Measurements from ENCODE around the gene MAP3K20. TPM values are rescaled to one million over a fixed set of nuclear protein-coding genes. Genes with fewer than 3 reads are reported as not detected.
A peak's percentile ranks its signal among the peaks of the same experiment; 100 is the strongest.

The MAP3K20 gene
- total RNA-seq, 2 experiments from 2014 or later = 15.6 to 16.0 TPM

DNA sequence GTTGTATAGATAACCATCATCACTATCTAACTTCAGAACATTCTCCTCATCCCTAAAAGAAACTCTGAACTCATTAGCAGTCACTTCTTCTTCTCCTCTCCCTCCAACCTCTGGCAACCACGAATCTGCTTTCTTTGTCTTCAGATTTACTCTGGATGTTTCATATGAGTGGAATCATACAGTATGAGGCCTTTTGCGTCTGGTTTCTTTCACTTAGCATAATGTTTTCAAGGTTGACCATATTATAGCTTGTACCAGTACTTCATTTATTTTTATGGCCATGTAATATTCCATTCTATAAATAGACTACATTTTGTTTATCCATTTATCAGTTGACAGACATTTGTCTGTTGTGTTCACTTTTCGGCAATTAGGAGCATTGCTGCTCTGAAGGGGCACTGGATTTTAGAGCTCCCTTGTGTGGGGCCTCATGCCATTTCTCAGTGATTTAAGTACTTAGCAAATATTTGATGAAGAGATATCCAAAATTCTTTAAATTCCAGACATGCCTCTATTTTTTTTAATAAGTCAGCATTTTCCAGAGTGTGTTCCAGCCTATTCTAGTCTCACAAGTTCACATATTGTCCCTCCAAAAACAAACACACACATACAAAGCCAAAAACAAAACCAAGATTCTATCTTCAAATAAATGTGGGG, 22.5 kb upstream of the MAP3K20 start:
- ChIA-PET POLR2A (no interaction called here), CTCF (no interaction called here)
- Mint-ChIP-seq H3K27me3 (ENCODE audit: low read depth) (peaks cover 22% of the 10 kb centered on the region), H3K4me1 (ENCODE audit: low read depth) (peaks cover 5% of the 10 kb centered on the region), H3K27ac (no peak overlapping the region), H3K4me3 (no peak overlapping the region), H3K36me3 (ENCODE audit: low read depth) (no peaks in the 10 kb centered on the region), H3K9me3 (ENCODE audit: insufficient read depth) (no peaks in the 10 kb centered on the region)
- ATAC-seq = no peak
- no peak for DNase-seq

DNA sequence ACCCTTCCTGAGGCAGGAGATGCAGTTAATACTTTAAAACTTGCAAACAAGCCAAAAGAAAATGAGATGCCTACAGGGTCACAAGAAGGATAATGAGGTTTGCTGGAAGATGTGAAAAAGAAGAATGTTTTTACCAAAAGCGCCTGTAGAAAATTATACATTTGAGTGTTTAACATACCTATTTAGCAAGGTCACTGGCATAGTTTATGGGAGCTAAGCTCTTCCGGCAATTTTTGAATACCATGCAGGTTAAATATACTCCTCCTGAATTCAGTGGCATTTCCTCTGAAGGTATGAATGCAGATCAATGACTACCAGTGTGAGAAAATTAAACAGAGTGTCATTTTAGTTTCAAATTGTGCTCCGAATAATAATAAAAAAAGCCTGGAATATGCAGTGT, 21.2 kb upstream of the MAP3K20 start:
- ATAC-seq (no peak), DNase-seq (no peak)
- H3K9me3 Mint-ChIP-seq (ENCODE audit: insufficient read depth) = no peaks in the 10 kb centered on the region
- no peaks in the 10 kb centered on the region for H3K4me1 Mint-ChIP-seq (ENCODE audit: low read depth)
- ChIA-PET POLR2A (no interaction called here), CTCF (no interaction called here)
- H3K27ac Mint-ChIP-seq = no peak overlapping the region
- no peak overlapping the region for H3K4me3 Mint-ChIP-seq
- no peaks in the 10 kb centered on the region for H3K36me3 Mint-ChIP-seq (ENCODE audit: low read depth)
- peaks cover 25% of the 10 kb centered on the region for H3K27me3 Mint-ChIP-seq (ENCODE audit: low read depth)

DNA sequence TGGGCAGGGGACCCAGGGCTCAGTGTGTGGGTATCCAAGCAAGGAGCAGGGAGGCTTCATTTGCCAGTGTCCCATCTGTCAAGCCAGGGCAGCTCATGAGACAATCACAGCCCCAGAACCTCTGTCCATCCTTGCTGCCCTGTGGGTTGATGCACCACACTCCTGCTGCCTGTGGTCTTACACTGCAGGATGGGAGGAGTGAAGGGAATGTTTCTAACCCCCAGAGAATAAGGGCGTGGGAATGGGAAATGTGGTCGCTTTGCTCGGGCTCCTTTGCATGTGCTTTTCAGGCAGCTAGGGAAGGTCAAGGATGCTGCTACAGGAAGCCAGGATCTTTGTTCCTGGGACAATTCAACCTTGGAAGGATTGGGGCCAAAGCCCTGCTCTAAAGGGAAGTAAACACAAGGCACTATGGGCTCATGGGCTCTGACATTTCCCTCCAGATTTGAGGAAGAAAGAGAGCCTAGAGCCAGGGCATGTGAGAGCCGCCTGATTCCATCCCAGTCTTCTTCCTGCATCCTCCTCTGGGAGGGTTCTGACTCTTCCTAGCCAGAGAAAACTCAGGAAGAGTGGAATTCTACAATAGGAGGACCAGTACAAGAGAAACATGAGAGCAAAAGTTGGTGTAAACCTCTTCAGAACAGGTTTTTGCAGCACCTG, 18.8 kb upstream of the MAP3K20 start:
- CTCF ChIA-PET = interaction anchor here (0.7 to 2.0 kb wide), 4 partner anchors 10 to 154 kb away, joined by 3 to 9 read pairs (median 6); no protein-coding TSS in a partner anchor
- H3K27me3 Mint-ChIP-seq (ENCODE audit: low read depth) = peaks cover 31% of the 10 kb centered on the region
- no peaks in the 10 kb centered on the region for H3K4me1 Mint-ChIP-seq (ENCODE audit: low read depth)
- H3K27ac Mint-ChIP-seq = no peak overlapping the region
- H3K9me3 Mint-ChIP-seq (ENCODE audit: insufficient read depth) = no peaks in the 10 kb centered on the region
- ATAC-seq = no peak
- H3K4me3 Mint-ChIP-seq = no peak overlapping the region
- no peak for DNase-seq
- H3K36me3 Mint-ChIP-seq (ENCODE audit: low read depth) = no peaks in the 10 kb centered on the region
- POLR2A ChIA-PET = no interaction called here

DNA sequence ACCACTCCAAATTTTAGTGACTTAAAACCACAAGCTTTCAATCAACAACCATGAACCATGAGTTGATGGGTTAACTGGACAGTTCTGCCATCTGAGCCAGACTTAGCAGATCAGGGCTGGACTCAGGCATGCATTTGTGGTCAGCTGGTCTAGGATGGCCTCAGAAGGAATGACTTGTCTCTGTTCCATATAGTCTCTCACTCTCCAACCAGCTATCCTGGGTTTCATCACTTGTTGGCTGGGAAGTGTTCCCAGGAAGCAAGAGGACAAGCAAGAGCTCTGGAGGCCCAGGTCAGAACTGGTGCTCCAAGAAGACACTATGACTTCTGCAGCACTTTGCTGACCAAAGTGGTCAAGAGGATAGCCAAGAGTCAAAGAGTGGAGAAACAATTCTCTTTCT, 17.5 kb upstream of the MAP3K20 start:
- Mint-ChIP-seq H3K27me3 (ENCODE audit: low read depth) (peaks cover 31% of the 10 kb centered on the region), H3K9me3 (ENCODE audit: insufficient read depth) (no peaks in the 10 kb centered on the region), H3K4me1 (ENCODE audit: low read depth) (no peaks in the 10 kb centered on the region), H3K27ac (no peak overlapping the region), H3K4me3 (no peak overlapping the region), H3K36me3 (ENCODE audit: low read depth) (no peaks in the 10 kb centered on the region)
- DNase-seq = no peak
- ChIA-PET POLR2A (no interaction called here), CTCF (interaction anchor here (1.5 to 2.0 kb wide), 3 partner anchors 11 to 152 kb away, joined by 4 to 9 read pairs (median 7); no protein-coding TSS in a partner anchor)
- no peak for ATAC-seq

DNA sequence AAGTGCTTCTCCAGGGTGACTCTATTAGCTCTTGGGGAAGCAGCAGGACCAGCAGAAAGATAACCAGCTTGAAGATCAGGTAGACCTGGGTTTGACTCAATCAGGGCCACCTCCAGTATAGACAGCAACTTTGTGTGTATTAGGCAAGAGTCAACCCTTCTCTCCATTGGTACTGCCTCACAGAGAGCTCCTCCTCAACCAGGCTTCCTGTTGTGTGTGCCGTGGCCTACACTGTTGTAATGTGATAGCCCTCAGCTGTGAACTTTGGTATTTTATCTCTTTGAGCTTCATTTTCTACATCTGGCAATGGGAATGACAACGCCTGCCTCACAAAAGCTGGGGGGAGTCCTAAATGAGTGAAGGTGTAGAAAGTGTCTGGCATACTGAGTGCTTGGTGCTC, 17.0 kb upstream of the MAP3K20 start:
- H3K27me3 Mint-ChIP-seq (ENCODE audit: low read depth) = peaks cover 27% of the 10 kb centered on the region
- CTCF ChIA-PET = interaction anchor here (1.5 to 2.0 kb wide), 3 partner anchors 12 to 152 kb away, joined by 4 to 9 read pairs (median 7); no protein-coding TSS in a partner anchor

DNA sequence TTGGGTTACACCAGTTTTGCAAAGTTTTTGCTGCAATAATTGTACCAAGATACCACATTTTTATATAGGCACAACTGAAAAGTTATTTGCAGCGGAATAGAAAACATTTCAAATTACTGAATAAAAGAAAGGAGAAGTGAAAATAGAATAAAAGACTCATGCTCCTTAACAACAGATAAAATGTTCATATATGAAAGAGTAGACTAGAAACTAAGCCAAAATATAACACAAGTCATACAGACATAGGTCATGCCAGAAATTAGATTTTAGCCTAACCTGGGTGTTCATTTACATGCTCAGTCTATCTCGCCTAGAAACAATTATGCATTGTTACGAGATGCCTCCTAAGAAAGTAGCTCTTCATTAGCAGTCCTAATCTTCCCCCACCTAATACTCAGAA, 16.4 kb upstream of the MAP3K20 start:
- Mint-ChIP-seq H3K4me1 (ENCODE audit: low read depth) (no peaks in the 10 kb centered on the region), H3K36me3 (ENCODE audit: low read depth) (no peaks in the 10 kb centered on the region), H3K27me3 (ENCODE audit: low read depth) (peaks cover 31% of the 10 kb centered on the region), H3K9me3 (ENCODE audit: insufficient read depth) (no peaks in the 10 kb centered on the region), H3K27ac (no peak overlapping the region), H3K4me3 (no peak overlapping the region)
- ChIA-PET CTCF (interaction anchor here (2.0 kb wide), 1 partner anchor 151 kb away, joined by 7 read pairs; no protein-coding TSS in a partner anchor), POLR2A (no interaction called here)
- ATAC-seq (no peak), DNase-seq (no peak)

More for the DNA sequence above, 17.0 kb upstream of the MAP3K20 start:
- Mint-ChIP-seq H3K9me3 (ENCODE audit: insufficient read depth) (no peaks in the 10 kb centered on the region), H3K27ac (no peak overlapping the region), H3K4me1 (ENCODE audit: low read depth) (no peaks in the 10 kb centered on the region), H3K4me3 (no peak overlapping the region), H3K36me3 (ENCODE audit: low read depth) (no peaks in the 10 kb centered on the region)
- ATAC-seq (no peak), DNase-seq (no peak)
- POLR2A ChIA-PET = no interaction called here

DNA sequence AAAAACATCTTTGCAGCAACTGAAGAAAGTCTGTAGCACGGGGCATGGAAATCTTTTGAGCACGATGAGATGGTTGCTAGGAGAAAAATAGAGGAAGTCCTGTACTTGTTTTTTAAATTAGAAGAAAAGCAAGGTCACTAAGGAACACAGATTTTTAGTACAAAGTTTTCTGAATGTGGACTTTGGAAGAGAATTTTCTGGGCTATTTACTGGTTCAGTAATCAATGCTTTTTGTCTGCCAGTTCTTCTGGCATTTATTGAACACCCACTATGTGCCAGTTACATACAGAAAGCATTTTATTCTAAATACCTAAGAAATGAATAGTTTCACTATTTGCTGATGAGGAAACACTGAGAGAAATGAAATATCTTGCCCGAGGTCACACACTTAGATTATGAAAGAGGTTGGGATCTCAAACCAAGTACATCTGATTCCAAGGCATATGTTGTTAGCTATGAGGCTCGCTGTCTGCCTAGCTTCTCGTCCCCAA, 15.6 kb upstream of the MAP3K20 start:
- DNase-seq (no peak), ATAC-seq (no peak)
- Mint-ChIP-seq H3K4me3 (no peak overlapping the region), H3K36me3 (ENCODE audit: low read depth) (no peaks in the 10 kb centered on the region), H3K27me3 (ENCODE audit: low read depth) (peaks cover 35% of the 10 kb centered on the region), H3K27ac (no peak overlapping the region), H3K4me1 (ENCODE audit: low read depth) (no peaks in the 10 kb centered on the region), H3K9me3 (ENCODE audit: insufficient read depth) (no peaks in the 10 kb centered on the region)
- ChIA-PET POLR2A (no interaction called here), CTCF (no interaction called here)

DNA sequence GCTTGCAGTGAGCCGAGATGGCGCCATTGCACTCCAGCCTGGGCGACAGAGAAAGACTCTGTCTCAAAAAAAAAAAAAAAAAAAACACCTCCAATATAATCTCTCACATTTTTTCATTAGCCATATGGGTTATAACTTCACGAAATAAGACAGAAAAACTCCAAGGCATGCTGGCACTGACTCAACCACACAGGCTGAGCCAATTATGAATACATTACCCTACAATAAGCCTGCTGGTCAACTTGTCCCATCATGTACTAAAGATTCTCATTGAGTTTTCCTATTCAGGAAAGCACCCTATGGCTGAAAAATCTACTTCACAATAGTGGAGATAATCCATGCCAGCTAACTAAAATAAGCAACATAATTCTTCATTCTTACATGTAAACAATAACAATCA, 12.8 kb upstream of the MAP3K20 start:
- Mint-ChIP-seq H3K4me1 (ENCODE audit: low read depth) (no peaks in the 10 kb centered on the region), H3K9me3 (ENCODE audit: insufficient read depth) (no peaks in the 10 kb centered on the region), H3K36me3 (ENCODE audit: low read depth) (no peaks in the 10 kb centered on the region), H3K27ac (no peak overlapping the region), H3K4me3 (no peak overlapping the region), H3K27me3 (ENCODE audit: low read depth) (peaks cover 40% of the 10 kb centered on the region)
- no peak for ATAC-seq
- POLR2A ChIA-PET = no interaction called here
- CTCF ChIA-PET = no interaction called here
- no peak for DNase-seq

DNA sequence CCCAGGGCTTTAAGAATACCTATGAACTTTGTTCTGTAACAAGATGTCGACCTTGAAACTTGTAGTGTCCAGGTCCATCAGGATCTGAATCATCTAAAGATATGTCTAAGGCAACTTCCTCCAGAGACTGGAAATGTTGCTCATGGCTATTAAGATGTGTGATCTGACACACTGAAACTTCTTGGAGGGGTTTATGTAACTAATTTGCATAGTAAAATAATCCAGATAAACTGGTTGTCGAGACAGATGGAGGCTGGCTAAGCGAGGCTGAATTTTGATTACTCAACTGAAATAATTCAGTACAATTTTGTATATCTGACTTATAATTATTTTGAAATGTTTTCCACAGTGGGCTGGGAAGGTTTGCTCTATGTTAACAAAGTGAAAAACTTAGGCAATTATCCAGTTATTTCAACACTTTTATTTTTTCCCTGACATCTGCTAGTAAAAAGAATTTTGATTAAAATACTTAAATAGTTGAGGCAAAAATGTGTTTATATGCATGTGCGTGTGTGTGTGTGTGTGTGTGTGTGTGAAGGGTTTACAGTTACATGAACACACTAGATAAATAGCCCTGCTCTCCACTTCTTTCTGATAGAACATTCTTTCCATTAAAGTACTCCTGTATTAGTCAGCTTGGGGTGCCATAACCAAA, 11.4 kb upstream of the MAP3K20 start:
- ChIA-PET POLR2A (no interaction called here), CTCF (interaction anchor here (1.4 to 1.8 kb wide), 2 partner anchors 10 to 146 kb away, joined by 3 to 5 read pairs; no protein-coding TSS in a partner anchor)
- Mint-ChIP-seq H3K36me3 (ENCODE audit: low read depth) (no peaks in the 10 kb centered on the region), H3K4me1 (ENCODE audit: low read depth) (no peaks in the 10 kb centered on the region), H3K4me3 (no peak overlapping the region), H3K27ac (no peak overlapping the region), H3K27me3 (ENCODE audit: low read depth) (peaks cover 43% of the 10 kb centered on the region), H3K9me3 (ENCODE audit: insufficient read depth) (no peaks in the 10 kb centered on the region)
- DNase-seq (no peak), ATAC-seq (no peak)

DNA sequence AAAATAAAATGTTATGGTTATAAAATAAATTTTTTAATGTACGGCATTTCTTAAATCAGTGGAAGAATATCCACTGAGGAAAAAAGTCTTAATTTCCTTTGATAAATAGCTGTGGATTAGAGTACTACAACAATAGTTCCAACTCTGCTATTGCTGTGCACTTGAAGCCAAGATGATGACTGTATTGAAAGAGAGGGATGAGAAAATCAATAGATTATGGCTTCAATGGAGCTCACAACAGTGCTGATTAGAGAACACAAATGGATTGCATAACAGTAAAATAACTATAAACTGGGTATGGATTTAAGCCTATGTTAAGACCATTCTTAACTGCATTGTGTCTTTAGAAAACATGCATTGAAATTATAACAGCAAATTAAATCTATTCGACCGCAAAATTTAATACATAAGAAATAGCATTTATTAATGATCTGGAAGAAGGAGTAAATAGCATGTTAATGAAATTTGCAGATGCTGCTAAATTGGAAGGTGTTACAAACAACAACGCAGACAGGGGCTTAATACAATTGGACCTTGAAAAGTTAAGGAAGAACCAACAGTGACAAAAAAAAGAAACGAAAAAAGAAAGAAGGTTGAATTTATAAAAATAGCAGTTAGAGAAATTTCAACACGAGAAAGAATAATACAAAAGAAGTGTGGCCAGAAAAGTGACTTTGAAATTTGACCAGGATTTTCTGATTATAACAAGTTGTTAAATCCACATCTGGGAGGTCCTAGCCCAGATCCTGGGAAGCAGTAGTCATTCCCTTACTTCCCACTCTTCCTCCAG, 8.6 kb upstream of the MAP3K20 start:
- ChIA-PET CTCF (interaction anchor here (2.2 kb wide), 1 partner anchor 39 kb away, joined by 6 read pairs; no protein-coding TSS in a partner anchor), POLR2A (no interaction called here)
- no peak overlapping the region for H3K27ac Mint-ChIP-seq
- no peak overlapping the region for H3K4me3 Mint-ChIP-seq
- H3K9me3 Mint-ChIP-seq (ENCODE audit: insufficient read depth) = no peaks in the 10 kb centered on the region
- peaks cover 51% of the 10 kb centered on the region for H3K27me3 Mint-ChIP-seq (ENCODE audit: low read depth)
- DNase-seq (no peak), ATAC-seq (no peak)
- H3K36me3 Mint-ChIP-seq (ENCODE audit: low read depth) = no peaks in the 10 kb centered on the region
- H3K4me1 Mint-ChIP-seq (ENCODE audit: low read depth) = no peaks in the 10 kb centered on the region

DNA sequence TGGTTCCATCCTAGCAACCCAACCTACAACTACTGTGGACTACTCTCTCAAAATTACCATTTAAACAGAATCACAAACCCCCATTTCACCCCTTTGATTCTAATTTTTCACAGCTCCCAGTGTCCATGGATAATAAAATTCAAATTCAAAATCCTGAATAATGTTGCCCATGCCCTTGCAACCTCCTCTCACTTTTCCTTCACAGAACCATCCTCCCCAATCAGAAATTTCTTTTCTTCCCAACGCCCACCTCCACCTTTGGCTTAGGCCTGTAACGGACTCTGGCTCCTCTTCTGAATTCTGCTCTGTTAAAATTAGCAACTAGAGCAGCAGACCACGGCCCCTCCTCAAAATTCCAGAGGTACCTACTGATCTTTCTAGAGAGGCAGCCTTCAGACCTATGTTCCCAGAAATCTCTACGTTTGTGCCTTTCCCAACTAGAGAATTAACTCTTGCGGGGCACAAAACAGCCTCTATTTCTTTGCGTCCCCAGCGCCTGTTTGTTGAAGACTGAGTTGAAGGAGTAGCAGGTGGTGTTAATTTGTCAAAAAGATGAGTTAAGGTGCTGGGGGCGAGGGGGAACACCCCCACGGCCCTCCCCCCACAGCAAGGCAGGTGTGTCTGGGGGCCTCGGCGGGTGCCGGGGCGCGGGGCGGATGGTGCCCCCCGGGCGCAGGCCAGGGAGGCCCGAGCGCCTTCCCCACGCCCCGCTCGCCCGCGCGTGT, 428 bp upstream of the MAP3K20 start:
- peaks cover 25% of the 10 kb centered on the region for H3K4me1 Mint-ChIP-seq (ENCODE audit: low read depth)
- peaks cover 1% of the 10 kb centered on the region for H3K36me3 Mint-ChIP-seq (ENCODE audit: low read depth)
- DNase-seq = no peak
- ChIA-PET CTCF (interaction anchor here (3.0 to 3.4 kb wide), 2 partner anchors 48 to 135 kb away, joined by 13 to 14 read pairs; no protein-coding TSS in a partner anchor), POLR2A (no interaction called here)
- peaks cover 20% of the 10 kb centered on the region for H3K27me3 Mint-ChIP-seq (ENCODE audit: low read depth)
- peak overlapping the region; percentile 76 for H3K4me3 Mint-ChIP-seq
- H3K27ac Mint-ChIP-seq = peak overlapping the region; percentile 78
- ATAC-seq = no peak
- H3K9me3 Mint-ChIP-seq (ENCODE audit: insufficient read depth) = no peaks in the 10 kb centered on the region

Data from activated CD8-positive, alpha-beta T cell treated with anti-CD3 and anti-CD28 coated beads, Interleukin-2, amount 10 ng/mL, durations not matched to agents 7 days and 5 days (primary cell).